Mesenchymal stem cell (in vitro differentiated cells and primary cell): ENCODE data around the gene IL12B. TPM values are rescaled to one million over a fixed set of nuclear protein-coding genes. Genes with fewer than 3 reads are reported as not detected.
A peak's percentile ranks its signal among the peaks of the same experiment; 100 is the strongest.
"Not testable (repeated sequence)": the region's sequence is repeated elsewhere in the genome, so short reads cannot be mapped to it uniquely, and the experiment has no call there.

Experiments used
- DNase-seq: peaks from one replicate; pipeline ENCODE4 v3.0.0-alpha.2; 2013
- H2AFZ ChIP-seq: one replicate; pipeline ENCODE4 v1.6.1; 2013; ENCODE audit warnings: low read depth, mild to moderate bottlenecking, control low read depth, inconsistent platforms, low read length, moderate library complexity
- H2AK5ac ChIP-seq: 2 replicates; pipeline ENCODE4 v1.6.1; 2013; ENCODE audit warnings: low read length, moderate library complexity, mild to moderate bottlenecking, inconsistent platforms; ENCODE audit not compliant: severe bottlenecking
- H2BK120ac ChIP-seq: one replicate; pipeline ENCODE4 v1.6.1; 2013; ENCODE audit warnings: low read depth, mild to moderate bottlenecking, inconsistent platforms, low read length, moderate library complexity
- H2BK12ac ChIP-seq, 2 experiments: one replicate each; pipeline ENCODE4 v1.6.1; 2013; ENCODE audit warnings: inconsistent platforms in 2 of 2, low read length in 2 of 2, mild to moderate bottlenecking in 2 of 2, moderate library complexity in 2 of 2, control low read depth in 1 of 2
- H2BK15ac ChIP-seq: one replicate; pipeline ENCODE4 v1.6.1; 2013; ENCODE audit warnings: mild to moderate bottlenecking, low read depth, inconsistent platforms; ENCODE audit not compliant: poor library complexity, severe bottlenecking
- H2BK5ac ChIP-seq: 2 replicates; pipeline ENCODE4 v1.6.1; 2013; ENCODE audit warnings: low read depth, mild to moderate bottlenecking, low read length, control low read depth, inconsistent platforms; ENCODE audit not compliant: poor library complexity, severe bottlenecking
- H3K14ac ChIP-seq, 2 experiments: one replicate each; pipeline ENCODE4 v1.6.1; 2013; ENCODE audit warnings: inconsistent platforms in 2 of 2, low read length in 2 of 2, control low read depth in 1 of 2, mild to moderate bottlenecking in 1 of 2, moderate library complexity in 1 of 2
- H3K18ac ChIP-seq, 2 experiments: one replicate each; pipeline ENCODE4 v1.6.1; 2013; ENCODE audit warnings: inconsistent platforms in 2 of 2, low read length in 2 of 2, control low read depth in 1 of 2, low read depth in 1 of 2, mild to moderate bottlenecking in 1 of 2
- H3K23ac ChIP-seq, 2 experiments: one replicate each; pipeline ENCODE4 v1.6.1; 2013; ENCODE audit warnings: inconsistent platforms in 2 of 2, low read length in 2 of 2, mild to moderate bottlenecking in 2 of 2, moderate library complexity in 2 of 2, control low read depth in 1 of 2
- H3K27ac ChIP-seq: 2 replicates; pipeline ENCODE4 v1.5.1; 2013; ENCODE audit warnings: mild to moderate bottlenecking, moderate library complexity, low read length, control low read depth, inconsistent platforms; ENCODE audit not compliant: poor library complexity, severe bottlenecking
- H3K27me3 ChIP-seq, 2 experiments: 2 replicates each; pipeline versions ENCODE4 v1.6.1 to v1.7.0; 2013; ENCODE audit warnings: low read length in 2 of 2, mild to moderate bottlenecking in 2 of 2, moderate library complexity in 2 of 2, control low read depth in 1 of 2, inconsistent platforms in 1 of 2; ENCODE audit not compliant: control insufficient read depth in 1 of 2, insufficient read depth in 1 of 2
- H3K36me3 ChIP-seq, 2 experiments: 2 replicates each; pipeline versions ENCODE4 v1.6.1 to v1.7.0; 2013; ENCODE audit warnings: low read length in 2 of 2, control low read depth in 1 of 2, inconsistent platforms in 1 of 2, low read depth in 1 of 2, mild to moderate bottlenecking in 1 of 2; ENCODE audit not compliant: insufficient read depth in 2 of 2, control insufficient read depth in 1 of 2
- H3K4ac ChIP-seq, 2 experiments: one replicate each; pipeline ENCODE4 v1.6.1; 2013; ENCODE audit warnings: inconsistent platforms in 2 of 2, low read length in 2 of 2, mild to moderate bottlenecking in 2 of 2, moderate library complexity in 2 of 2, control low read depth in 1 of 2, low read depth in 1 of 2
- H3K4me1 ChIP-seq: 2 replicates; pipeline ENCODE4 v1.6.1; 2013; ENCODE audit warnings: low read depth, low read length, control low read depth; ENCODE audit not compliant: control insufficient read depth, insufficient read depth
- H3K4me2 ChIP-seq: 2 replicates; pipeline ENCODE4 v1.6.1; 2013; ENCODE audit warnings: low read length, mild to moderate bottlenecking, inconsistent platforms; ENCODE audit not compliant: poor library complexity, severe bottlenecking
- H3K4me3 ChIP-seq, 2 experiments: 2 replicates each; pipeline versions ENCODE4 v1.5.1 to v1.7.0; 2013; ENCODE audit warnings: low read length in 2 of 2, mild to moderate bottlenecking in 2 of 2, control low read depth in 1 of 2, low read depth in 1 of 2; ENCODE audit not compliant: insufficient read depth in 1 of 2
- H3K79me1 ChIP-seq: replicated peaks from 2 replicates; pipeline ENCODE4 v1.6.1; 2013; ENCODE audit warnings: mild to moderate bottlenecking, control low read depth, low read length, inconsistent platforms; ENCODE audit not compliant: poor library complexity, severe bottlenecking
- H3K9ac ChIP-seq: 2 replicates; pipeline ENCODE4 v1.7.0; 2013; ENCODE audit warnings: mild to moderate bottlenecking, low read length, moderate library complexity
- H3K9me3 ChIP-seq: 2 replicates; pipeline ENCODE4 v1.7.0; 2013; ENCODE audit warnings: mild to moderate bottlenecking, low read length; ENCODE audit not compliant: control insufficient read depth
- H4K8ac ChIP-seq: one replicate; pipeline ENCODE4 v1.6.1; 2013; ENCODE audit warnings: inconsistent platforms, mild to moderate bottlenecking, low read length, moderate library complexity
- H4K91ac ChIP-seq: one replicate; pipeline ENCODE4 v1.6.1; 2013; ENCODE audit warnings: mild to moderate bottlenecking, low read length, inconsistent platforms
- WGBS: methylation state at CpG from one replicate; pipeline ENCODE4 v1.1.7; 2013; ENCODE audit warnings: mixed read lengths; 5-methylcytosine and 5-hydroxymethylcytosine counted together
- polyA plus RNA-seq, 2 experiments: library from polyadenylated mRNA; stranded (reverse); fragments of 200-250 nt; gene quantifications; one replicate each; pipeline ENCODE4 v1.2.3, GENCODE V29; 2013

The IL12B gene
- polyA plus RNA-seq (2013, experiment 1 of 2): not detected
- not detected for polyA plus RNA-seq (2013, experiment 2 of 2)

DNA sequence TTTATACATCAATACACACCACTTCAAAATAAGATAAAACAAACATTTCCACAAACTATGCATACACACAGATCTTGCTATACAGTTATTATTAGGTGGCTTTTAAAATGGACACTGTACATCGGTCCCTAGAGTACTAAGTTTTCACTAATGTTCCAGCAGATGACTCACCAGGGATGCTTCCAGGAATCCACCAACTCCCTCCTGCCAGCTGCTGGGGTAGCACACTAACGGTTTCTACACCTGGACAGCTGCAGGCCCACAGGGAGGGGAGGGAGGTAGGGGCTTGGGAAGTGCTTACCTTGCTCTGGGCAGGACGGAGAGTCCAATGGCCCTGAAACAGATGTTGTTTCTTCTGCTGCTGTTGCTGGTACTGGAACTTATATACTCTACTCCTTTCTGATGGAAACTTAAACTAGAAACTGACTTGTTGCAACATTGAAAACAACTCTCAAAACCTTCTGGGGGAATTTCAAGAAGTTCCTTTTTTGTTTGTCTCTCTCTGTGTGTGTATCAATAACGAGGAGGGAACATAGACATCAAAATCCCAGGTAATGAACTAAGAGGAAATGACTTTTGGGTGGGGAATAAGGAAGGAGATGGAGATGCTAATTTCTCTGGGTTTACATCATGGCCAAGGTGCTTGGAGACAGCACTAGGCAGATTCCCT lies at the start of gene IL12B:
Gene IL12B (minus strand): TSS at position 357 of the 670 bp plus-strand sequence. CDS start 3,705 bp downstream, outside the sequence.
- H3K9me3 ChIP-seq: no peaks in the 10 kb centered on the region
- H3K18ac ChIP-seq: no peak within 1 kb of the TSS
- H2BK5ac ChIP-seq: no peak within 1 kb of the TSS
- H3K4me1 ChIP-seq: peaks cover 10% of the 10 kb centered on the region
- no peak within 1 kb of the TSS for H4K91ac ChIP-seq
- DNase-seq: peak; percentile 30
- H2BK120ac ChIP-seq: no peak within 1 kb of the TSS
- no peak within 1 kb of the TSS for H2AK5ac ChIP-seq
- H3K23ac ChIP-seq: no peak within 1 kb of the TSS
- peak within 1 kb of the TSS in 1 of 2 experiments; percentile 74 for H3K4me3 ChIP-seq
- 63% methylated on average over 1 of the region's 4 CpGs for WGBS
- no peak within 1 kb of the TSS for H3K9ac ChIP-seq
- no peak within 1 kb of the TSS for H3K14ac ChIP-seq
- H2BK15ac ChIP-seq: no peak within 1 kb of the TSS
- no peaks in the 10 kb centered on the region for H3K36me3 ChIP-seq
- H3K4ac ChIP-seq: no peak within 1 kb of the TSS
- H3K79me1 ChIP-seq: no peaks in the 10 kb centered on the region
- no peak within 1 kb of the TSS for H2AFZ ChIP-seq
- no peak within 1 kb of the TSS for H3K27ac ChIP-seq
- no peak within 1 kb of the TSS for H4K8ac ChIP-seq
- H2BK12ac ChIP-seq: no peak within 1 kb of the TSS
- peak within 1 kb of the TSS; percentile 97 for H3K4me2 ChIP-seq
- peaks cover 7 to 16% of the 10 kb centered on the region in 2 experiments for H3K27me3 ChIP-seq

DNA sequence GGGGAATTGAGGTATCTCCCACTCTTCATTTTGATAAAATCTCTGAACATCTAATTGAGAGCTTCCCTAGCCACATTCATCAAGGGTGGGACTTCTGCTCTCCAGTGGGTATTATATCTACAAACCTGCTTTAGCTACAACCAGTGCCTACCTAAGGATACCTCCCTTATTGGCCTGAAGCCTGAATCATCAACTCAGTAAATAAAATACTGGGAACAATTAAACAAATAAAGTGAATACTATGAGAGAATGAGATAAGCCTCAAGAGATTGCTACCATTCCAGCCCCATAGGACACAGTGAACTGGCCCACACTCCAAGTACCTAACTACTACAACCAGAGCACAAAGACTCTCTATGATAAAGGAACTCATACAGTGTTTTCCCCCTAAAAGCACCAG lies 47.4 kb upstream of the IL12B start:
- Histone ChIP-seq H3K4me1 (no peaks in the 10 kb centered on the region), H3K36me3 (no peaks in the 10 kb centered on the region), H3K23ac (no peak overlapping the region), H4K91ac (no peak overlapping the region), H2BK5ac (no peak overlapping the region), H2BK120ac (no peak overlapping the region), H3K4ac (no peak overlapping the region), H2AK5ac (no peak overlapping the region), H2AFZ (no peak overlapping the region), H3K79me1 (no peaks in the 10 kb centered on the region), H3K27ac (no peak overlapping the region), H2BK12ac (no peak overlapping the region), H2BK15ac (no peak overlapping the region), H3K9ac (no peak overlapping the region), H3K4me3 (no peak overlapping the region), H3K14ac (no peak overlapping the region), H3K27me3 (no peaks in the 10 kb centered on the region), H3K4me2 (no peak overlapping the region), H3K9me3 (peaks cover 42% of the 10 kb centered on the region), H3K18ac (no peak overlapping the region), H4K8ac (no peak overlapping the region)
- DNase-seq: no peak

DNA sequence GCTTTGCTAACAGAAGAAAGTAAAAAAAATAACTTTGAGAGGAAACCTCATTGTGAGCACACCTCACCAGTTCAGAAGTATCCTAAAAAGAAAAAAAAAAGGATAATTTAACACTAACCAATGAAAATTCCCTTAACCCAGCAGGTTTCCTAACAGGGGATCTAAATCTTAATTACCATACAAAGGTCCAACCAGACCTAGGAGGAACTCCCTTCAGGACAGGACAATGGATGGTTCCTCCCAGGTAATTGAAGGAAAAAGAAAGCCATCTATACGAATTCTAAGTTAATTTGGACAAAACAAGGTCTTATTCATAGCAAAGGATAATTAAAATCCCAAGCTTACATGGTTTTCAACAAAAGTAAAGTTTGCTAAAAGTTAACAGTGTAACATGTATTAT lies 37.6 kb upstream of the IL12B start:
- not testable (repeated sequence) for H3K14ac ChIP-seq, H3K9ac ChIP-seq, H3K36me3 ChIP-seq, H3K4me2 ChIP-seq, H3K9me3 ChIP-seq, H4K8ac ChIP-seq, H3K27me3 ChIP-seq, H2BK120ac ChIP-seq, H3K23ac ChIP-seq, H2BK12ac ChIP-seq, H2BK15ac ChIP-seq, H4K91ac ChIP-seq, H3K4me1 ChIP-seq, H2AK5ac ChIP-seq, H3K4ac ChIP-seq, H3K18ac ChIP-seq, H2AFZ ChIP-seq, H3K79me1 ChIP-seq, DNase-seq, H3K27ac ChIP-seq, H2BK5ac ChIP-seq, H3K4me3 ChIP-seq
- WGBS: no CpG with 5 or more reads among the region's 1 CpG

DNA sequence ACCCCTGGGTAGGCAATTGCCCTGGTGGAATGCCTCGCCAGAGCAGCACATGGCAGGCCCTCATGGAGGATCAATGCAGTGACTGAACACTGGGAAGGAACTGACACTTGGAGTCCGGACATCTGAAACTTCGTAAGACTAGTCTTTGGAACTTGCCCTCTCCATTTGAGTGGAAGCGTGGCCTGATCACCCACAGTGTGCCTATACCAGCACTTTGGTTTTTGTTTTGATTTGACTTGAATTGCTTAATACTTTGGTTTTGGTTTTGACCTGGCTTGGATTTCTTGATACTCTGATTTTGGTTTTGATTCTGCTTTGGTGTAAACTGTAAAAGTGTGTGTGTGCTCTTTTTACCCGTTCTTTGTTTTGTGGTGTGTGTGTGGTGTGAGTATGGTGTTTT lies 36.5 kb upstream of the IL12B start:
- H3K9me3 ChIP-seq, H2AK5ac ChIP-seq, H3K14ac ChIP-seq, H3K27me3 ChIP-seq, H3K27ac ChIP-seq, H3K9ac ChIP-seq, H2BK15ac ChIP-seq, H2BK12ac ChIP-seq, H3K23ac ChIP-seq, H2AFZ ChIP-seq, H4K91ac ChIP-seq, H3K4me3 ChIP-seq, DNase-seq, H3K36me3 ChIP-seq, H4K8ac ChIP-seq, H3K4me2 ChIP-seq, H3K79me1 ChIP-seq, H2BK120ac ChIP-seq, H3K18ac ChIP-seq, H2BK5ac ChIP-seq, H3K4me1 ChIP-seq, H3K4ac ChIP-seq: not testable (repeated sequence)
- WGBS: 88% methylated on average over 5 of the region's 5 CpGs
